ENCODE data around the gene ADAMTS1. TPM values are rescaled to one million over a fixed set of nuclear protein-coding genes. Genes with fewer than 3 reads are reported as not detected.
A peak's percentile ranks its signal among the peaks of the same experiment; 100 is the strongest.

Gene ADAMTS1
- total RNA-seq, 6 experiments from 2014 or later: 2.7 to 38.1 (median 9.6) TPM

GRCh38 chr21:26887251-26887650 lies 42.0 kb upstream of the ADAMTS1 start:
- Histone ChIP-seq H3K27me3 (no peaks in the 10 kb centered on the region), H3K4me3 (no peak overlapping the region), H3K4me1 (no peaks in the 10 kb centered on the region), H3K9me3 (no peaks in the 10 kb centered on the region), H3K27ac (no peak overlapping the region), H3K36me3 (no peaks in the 10 kb centered on the region)
- WGBS (ENCODE audit: insufficient coverage, low coverage, low lambda C conversion rate, missing lambda C conversion rate): 34% methylated on average over 3 of the region's 3 CpGs
- DNase-seq: no peak
- TF ChIP-seq CTCF (IDR thresholded peaks at IDR 0.05): no peak
- no peak for TF ChIP-seq POLR2A (IDR thresholded peaks at IDR 0.05)
- intact Hi-C loops (cut with DNase I): no loop called here
- peak in 1 of 4 donors; percentile 25 for ATAC-seq

GRCh38 chr21:26884436-26884835 lies 39.2 kb upstream of the ADAMTS1 start:
- no peak overlapping the region for H3K4me3 ChIP-seq
- DNase-seq (no peak), ATAC-seq (no peak)
- H3K27ac ChIP-seq: no peak overlapping the region
- intact Hi-C loops (cut with DNase I): no loop called here
- no peaks in the 10 kb centered on the region for H3K36me3 ChIP-seq
- no peaks in the 10 kb centered on the region for H3K27me3 ChIP-seq
- H3K4me1 ChIP-seq: no peaks in the 10 kb centered on the region
- no peak for TF ChIP-seq POLR2A (IDR thresholded peaks at IDR 0.05)
- TF ChIP-seq CTCF (IDR thresholded peaks at IDR 0.05): no peak
- 69% methylated on average over 2 of the region's 2 CpGs for WGBS (ENCODE audit: insufficient coverage, low coverage, low lambda C conversion rate, missing lambda C conversion rate)
- H3K9me3 ChIP-seq: no peaks in the 10 kb centered on the region

- WGBS (ENCODE audit: insufficient coverage, low coverage, low lambda C conversion rate, missing lambda C conversion rate): 80% methylated on average over 2 of the region's 2 CpGs
- TF ChIP-seq CTCF (IDR thresholded peaks at IDR 0.05): no peak
- no peak for TF ChIP-seq POLR2A (IDR thresholded peaks at IDR 0.05)
- Histone ChIP-seq H3K4me1 (no peaks in the 10 kb centered on the region), H3K27me3 (no peaks in the 10 kb centered on the region), H3K4me3 (no peak overlapping the region), H3K36me3 (no peaks in the 10 kb centered on the region), H3K9me3 (no peaks in the 10 kb centered on the region), H3K27ac (no peak overlapping the region)
- ATAC-seq (no peak), DNase-seq (no peak)
- intact Hi-C loops (cut with DNase I): no loop called here
These were observed 38.6 kb upstream of the ADAMTS1 start for GRCh38 chr21:26883768-26884167.

- intact Hi-C loops (cut with DNase I): no loop called here
- Histone ChIP-seq H3K27ac (no peak overlapping the region), H3K36me3 (no peaks in the 10 kb centered on the region), H3K4me1 (no peaks in the 10 kb centered on the region), H3K4me3 (no peak overlapping the region), H3K9me3 (no peaks in the 10 kb centered on the region), H3K27me3 (no peaks in the 10 kb centered on the region)
- peak; percentile 24 to 37 (median 30) for TF ChIP-seq CTCF (IDR thresholded peaks at IDR 0.05)
- TF ChIP-seq POLR2A (IDR thresholded peaks at IDR 0.05): no peak
- DNase-seq: no peak
- WGBS (ENCODE audit: insufficient coverage, low coverage, low lambda C conversion rate, missing lambda C conversion rate): 47% methylated on average over 4 of the region's 4 CpGs
- peak in 2 of 4 donors; percentile 33 to 34 for ATAC-seq
These were observed 36.5 kb upstream of the ADAMTS1 start for GRCh38 chr21:26881504-26882228.

Data from right lobe of liver (tissue), 6 donors.